Measurements from ENCODE around the gene HP1BP3. TPM values are rescaled to one million over a fixed set of nuclear protein-coding genes. Genes with fewer than 3 reads are reported as not detected.
A peak's percentile ranks its signal among the peaks of the same experiment; 100 is the strongest.

The HP1BP3 gene
- total RNA-seq, 1 donor, result 279 TPM

DNA sequence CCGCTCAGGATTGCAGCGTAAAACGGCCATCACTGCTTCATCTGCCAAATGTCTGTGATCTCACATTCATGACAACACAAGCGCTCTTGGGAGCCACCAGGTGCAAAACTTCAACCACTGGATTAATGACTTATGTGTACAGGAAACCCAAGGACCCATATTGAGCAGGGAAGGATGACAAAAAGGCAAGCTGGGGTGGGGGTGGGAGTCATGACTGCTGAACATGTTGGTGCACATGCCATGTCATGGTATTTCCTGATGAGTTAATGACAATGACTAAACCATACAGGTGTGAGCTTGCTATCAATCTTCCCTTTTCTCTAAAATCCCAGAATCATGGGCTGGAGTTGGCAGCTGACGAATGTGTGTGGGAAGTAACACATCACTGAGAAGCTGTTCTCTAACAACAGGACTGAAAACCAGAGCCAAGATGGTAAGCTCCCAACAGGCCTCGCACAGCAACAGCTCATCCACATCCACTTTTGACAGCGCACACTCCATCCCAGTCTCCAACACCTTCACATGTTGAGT, 51.5 kb downstream of the HP1BP3 start:
- H3K9me3 ChIP-seq (ENCODE audit: low read depth, low read length), result no peaks in the 10 kb centered on the region
- peaks cover 21% of the 10 kb centered on the region for H3K27me3 ChIP-seq (ENCODE audit: insufficient read depth, low read length)
- peaks cover 20% of the 10 kb centered on the region for H3K4me1 ChIP-seq (ENCODE audit: insufficient read depth, low read length)
- no peak overlapping the region for H3K4me3 ChIP-seq (ENCODE audit: low read length)

DNA sequence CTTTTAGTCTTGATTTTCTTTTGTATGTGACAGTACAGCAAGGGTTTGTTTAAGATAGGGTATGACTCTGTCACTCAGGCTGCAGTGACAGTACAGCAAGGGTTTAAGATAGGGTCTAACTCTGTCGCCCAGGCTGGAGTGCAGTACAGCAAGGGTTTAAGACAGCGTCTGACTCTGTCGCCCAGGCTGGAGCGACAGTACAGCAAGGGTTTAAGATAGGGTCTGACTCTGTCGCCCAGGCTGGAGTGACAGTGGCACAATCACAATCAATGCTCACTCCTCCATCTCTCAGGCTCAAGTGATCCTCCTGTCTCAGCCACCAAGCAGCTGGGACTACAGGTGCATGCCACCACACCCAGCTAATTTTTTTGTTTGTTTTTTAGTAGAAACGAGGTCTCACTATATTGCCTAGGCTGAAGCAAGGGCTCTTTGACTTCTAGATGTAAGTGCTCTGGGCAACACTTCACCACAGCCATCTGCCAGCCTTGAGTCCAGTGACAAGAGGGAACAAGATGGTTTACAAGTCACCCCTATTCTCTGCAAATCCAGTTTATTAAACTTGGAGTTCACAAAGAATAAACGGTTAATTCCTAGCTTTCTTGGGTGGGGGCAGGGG, 53.6 kb downstream of the HP1BP3 start:
- Histone ChIP-seq H3K27me3 (ENCODE audit: insufficient read depth, low read length) (peaks cover 37% of the 10 kb centered on the region), H3K9me3 (ENCODE audit: low read depth, low read length) (no peaks in the 10 kb centered on the region), H3K4me3 (ENCODE audit: low read length) (no peak overlapping the region), H3K4me1 (ENCODE audit: insufficient read depth, low read length) (peaks cover 20% of the 10 kb centered on the region)

DNA sequence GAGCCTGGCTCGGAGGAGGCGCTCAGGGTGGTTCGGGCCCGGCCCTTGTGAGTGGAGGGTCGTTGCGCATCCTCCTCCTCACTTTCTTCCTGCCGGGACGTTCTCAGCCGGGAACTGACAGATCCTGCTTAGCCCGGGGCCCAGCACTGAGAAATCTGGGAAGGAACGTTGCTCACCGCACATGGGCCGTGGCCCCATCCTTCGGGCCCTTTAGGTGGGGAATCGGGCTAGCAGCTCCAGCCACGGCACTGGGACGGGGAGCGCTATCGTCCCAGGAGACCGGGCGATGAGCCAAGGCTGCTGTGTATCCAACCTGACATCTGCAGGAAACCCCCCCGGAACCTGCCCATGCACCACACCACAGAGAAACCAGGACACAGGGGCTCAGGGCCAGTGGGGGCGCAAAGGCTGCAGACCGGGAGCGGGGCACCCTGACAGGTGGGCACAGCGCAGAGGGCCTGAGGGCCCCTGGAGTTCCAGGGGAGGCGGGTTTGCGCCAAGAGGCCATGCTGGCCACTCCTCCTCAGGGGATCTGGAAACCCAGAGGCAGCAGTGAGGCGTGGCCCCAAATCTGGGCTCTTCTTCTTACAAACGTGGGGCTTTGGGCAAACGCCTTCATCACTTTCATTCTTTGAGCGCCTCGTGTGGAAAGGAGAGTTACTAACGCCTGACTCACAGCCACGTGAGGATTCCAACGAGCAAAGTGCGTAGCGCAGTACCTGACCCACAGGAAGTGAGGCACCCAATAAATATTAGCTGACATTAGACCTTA, 54.3 kb downstream of the HP1BP3 start, which contains the start of gene SH2D5:
SH2D5 (minus strand) TSS at position 116 of the 772 bp plus-strand sequence. CDS start 4,659 bp downstream, outside the sequence.
- peak within 1 kb of the TSS; percentile 36 for H3K4me3 ChIP-seq (ENCODE audit: low read length)
- no peaks in the 10 kb centered on the region for H3K9me3 ChIP-seq (ENCODE audit: low read depth, low read length)
- peaks cover 20% of the 10 kb centered on the region for H3K4me1 ChIP-seq (ENCODE audit: insufficient read depth, low read length)
- peaks cover 37% of the 10 kb centered on the region for H3K27me3 ChIP-seq (ENCODE audit: insufficient read depth, low read length)

DNA sequence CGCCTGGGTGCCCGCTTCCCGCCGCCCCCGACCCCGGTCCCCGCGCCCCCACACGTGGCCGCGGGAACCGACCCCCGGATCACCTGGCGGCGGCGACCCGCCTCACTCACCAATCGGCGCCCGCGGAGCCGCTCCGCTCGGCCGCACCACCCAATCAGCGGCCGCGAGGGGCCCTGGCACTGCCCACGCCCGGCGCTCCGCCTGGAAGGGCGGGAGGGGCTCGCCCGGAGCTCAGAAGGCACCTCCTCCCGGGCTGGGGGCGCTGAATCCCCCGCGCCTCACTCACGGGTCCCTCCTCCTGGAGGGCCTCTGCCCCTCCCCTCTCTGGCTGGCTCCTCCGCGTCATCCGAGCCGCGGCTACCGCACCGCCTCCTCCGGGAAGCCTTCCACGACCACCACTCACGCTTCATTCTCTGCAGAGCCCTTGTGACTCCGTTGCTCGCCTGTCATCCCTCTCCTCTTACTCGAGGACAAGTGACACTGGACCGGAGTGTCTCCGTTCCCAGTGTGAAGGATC, 55.0 kb downstream of the HP1BP3 start:
- Histone ChIP-seq H3K9me3 (ENCODE audit: low read depth, low read length) (no peaks in the 10 kb centered on the region), H3K4me1 (ENCODE audit: insufficient read depth, low read length) (peaks cover 20% of the 10 kb centered on the region), H3K4me3 (ENCODE audit: low read length) (peak overlapping the region; percentile 36), H3K27me3 (ENCODE audit: insufficient read depth, low read length) (peaks cover 37% of the 10 kb centered on the region)

DNA sequence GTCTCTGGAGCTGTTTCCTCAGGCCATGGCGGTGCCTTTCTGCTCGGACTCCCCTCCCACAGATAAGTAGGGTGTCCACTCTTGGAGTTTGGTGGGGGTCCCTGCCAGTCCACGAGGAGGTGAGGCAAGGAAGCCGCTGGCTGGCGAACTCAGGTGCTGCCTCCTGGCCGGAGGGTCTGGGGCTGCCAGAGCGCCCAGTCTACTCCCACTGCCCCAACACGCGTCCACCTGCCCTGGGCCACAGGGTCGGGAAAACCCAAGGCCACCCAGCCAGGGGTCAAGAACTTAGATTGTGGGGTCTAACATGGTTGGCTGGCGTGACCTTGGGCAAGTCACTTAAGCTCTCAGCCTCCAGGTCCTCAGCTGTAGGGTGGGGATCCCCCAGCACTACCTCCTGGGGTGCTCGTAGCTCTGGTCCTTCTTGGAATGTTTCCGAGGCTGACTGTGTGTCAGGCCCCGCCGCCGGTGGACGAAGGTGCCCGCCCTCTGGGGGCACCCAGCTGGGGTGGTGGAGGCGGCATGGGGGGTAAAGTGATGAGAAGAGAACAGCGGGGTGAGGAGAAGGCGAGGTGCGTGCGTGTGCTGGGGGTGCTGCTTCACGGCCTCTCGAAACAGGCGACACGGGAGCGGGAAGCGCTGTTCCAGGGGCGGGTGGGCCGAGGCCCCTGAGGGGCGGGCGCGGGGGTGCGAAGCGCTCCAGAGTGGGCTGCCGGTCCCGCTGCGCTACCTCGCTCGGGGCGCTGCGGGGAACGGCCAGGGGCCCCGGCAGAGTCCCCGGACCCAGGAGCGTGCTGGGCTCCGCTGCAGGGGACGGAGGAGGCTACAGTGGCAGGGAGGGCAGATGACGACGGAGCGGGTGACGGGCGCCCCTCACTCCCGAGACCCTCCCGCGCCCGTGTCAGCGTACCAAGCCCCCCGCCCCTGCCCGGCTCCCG, 55.8 kb downstream of the HP1BP3 start:
- Histone ChIP-seq H3K27me3 (ENCODE audit: insufficient read depth, low read length) (peaks cover 37% of the 10 kb centered on the region), H3K4me3 (ENCODE audit: low read length) (no peak overlapping the region), H3K9me3 (ENCODE audit: low read depth, low read length) (no peaks in the 10 kb centered on the region), H3K4me1 (ENCODE audit: insufficient read depth, low read length) (peaks cover 20% of the 10 kb centered on the region)

DNA sequence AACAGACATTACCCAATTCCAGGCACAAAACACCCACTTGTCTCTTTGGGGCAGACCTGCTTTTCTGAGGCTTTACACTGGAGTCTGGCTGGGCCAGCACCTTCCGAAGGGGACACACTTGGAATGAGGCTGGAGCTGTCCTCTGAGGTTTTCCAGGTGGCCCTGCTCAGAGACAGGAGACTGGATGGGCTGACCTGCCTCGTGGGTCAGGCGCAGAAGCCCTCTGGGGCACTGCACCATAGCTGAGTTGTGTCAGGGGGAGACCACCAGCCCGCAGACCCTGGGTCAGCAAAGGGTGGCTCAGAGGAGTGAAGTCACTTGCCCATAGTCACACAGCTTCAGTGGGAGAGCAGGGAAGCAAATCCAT, 56.4 kb downstream of the HP1BP3 start:
- Histone ChIP-seq H3K4me3 (ENCODE audit: low read length) (no peak overlapping the region), H3K27me3 (ENCODE audit: insufficient read depth, low read length) (peaks cover 37% of the 10 kb centered on the region), H3K4me1 (ENCODE audit: insufficient read depth, low read length) (peaks cover 20% of the 10 kb centered on the region), H3K9me3 (ENCODE audit: low read depth, low read length) (no peaks in the 10 kb centered on the region)

DNA sequence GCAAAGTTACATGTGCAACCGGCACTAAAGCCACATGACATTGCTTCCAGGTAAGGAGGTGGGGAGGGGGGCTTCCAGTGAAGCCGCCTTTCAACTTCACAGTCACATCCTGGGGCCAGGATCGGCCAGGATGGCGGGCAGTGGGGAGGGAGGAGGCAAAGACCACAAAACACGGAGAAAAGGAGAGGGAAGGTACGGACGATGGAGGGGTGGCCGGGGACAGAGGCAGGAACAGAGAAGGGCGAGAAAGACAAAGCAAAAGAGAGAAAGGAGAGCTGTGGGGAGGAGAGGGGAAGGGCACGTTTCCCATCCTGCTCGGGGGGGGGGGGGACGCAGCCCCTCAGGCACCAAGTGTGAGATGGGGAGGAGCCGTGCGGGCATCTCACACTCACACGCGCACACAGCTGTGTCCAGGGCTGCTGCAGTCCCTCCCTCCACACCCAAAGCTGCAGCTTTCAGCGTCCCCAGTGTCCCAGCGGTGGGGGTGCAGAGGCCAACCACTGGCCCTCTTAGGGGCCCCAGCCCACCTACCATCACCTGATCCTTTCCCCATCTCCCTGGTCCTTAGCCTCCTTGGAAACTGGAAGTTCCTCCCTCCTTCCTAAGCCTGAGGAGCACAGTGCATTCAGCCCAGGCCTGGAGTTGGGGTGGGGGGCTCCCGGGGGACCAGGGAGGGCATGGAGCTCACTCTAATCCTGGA, 57.0 kb downstream of the HP1BP3 start:
- Histone ChIP-seq H3K9me3 (ENCODE audit: low read depth, low read length) (no peaks in the 10 kb centered on the region), H3K4me1 (ENCODE audit: insufficient read depth, low read length) (peaks cover 20% of the 10 kb centered on the region), H3K4me3 (ENCODE audit: low read length) (no peak overlapping the region), H3K27me3 (ENCODE audit: insufficient read depth, low read length) (peaks cover 37% of the 10 kb centered on the region)

DNA sequence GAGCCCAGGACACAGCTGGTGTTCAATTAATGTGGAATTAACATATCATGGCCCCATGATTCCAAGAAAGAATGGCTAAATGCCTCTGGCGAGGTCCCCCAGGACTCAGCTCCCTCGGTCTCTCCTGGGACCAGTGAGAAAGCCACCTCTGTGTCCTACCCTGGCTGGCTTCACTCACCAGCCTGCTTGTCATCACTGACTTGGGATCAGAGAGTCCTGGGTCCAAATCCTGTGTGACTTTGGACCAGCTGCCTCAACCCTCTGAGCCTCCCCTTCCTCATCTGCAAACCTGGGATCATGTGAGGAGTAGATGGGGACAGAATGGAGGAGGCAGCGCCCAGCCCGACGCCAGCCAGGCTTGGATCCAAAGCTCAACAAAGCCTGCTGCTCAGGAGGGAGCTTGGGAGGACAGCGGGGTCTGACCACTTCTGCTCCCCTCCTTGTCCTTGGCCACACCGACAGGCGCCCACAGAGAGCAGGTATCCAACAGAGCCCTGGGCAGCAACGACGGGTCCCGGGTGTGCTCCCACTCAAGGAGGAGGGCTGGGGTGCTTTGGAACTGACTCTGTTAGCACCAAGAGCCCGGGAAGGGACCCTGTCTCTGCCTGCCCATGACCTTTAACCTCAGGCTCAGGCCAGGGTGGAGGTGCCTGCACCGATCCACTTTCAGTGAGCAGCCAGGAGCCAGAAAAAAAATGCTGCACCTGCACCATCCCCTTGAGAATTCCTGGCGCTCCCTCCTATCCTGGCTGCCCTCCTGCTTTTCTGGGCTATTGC, 57.8 kb downstream of the HP1BP3 start:
- H3K9me3 ChIP-seq (ENCODE audit: low read depth, low read length), result no peaks in the 10 kb centered on the region
- H3K27me3 ChIP-seq (ENCODE audit: insufficient read depth, low read length), result peaks cover 37% of the 10 kb centered on the region
- peaks cover 20% of the 10 kb centered on the region for H3K4me1 ChIP-seq (ENCODE audit: insufficient read depth, low read length)
- H3K4me3 ChIP-seq (ENCODE audit: low read length), result no peak overlapping the region

DNA sequence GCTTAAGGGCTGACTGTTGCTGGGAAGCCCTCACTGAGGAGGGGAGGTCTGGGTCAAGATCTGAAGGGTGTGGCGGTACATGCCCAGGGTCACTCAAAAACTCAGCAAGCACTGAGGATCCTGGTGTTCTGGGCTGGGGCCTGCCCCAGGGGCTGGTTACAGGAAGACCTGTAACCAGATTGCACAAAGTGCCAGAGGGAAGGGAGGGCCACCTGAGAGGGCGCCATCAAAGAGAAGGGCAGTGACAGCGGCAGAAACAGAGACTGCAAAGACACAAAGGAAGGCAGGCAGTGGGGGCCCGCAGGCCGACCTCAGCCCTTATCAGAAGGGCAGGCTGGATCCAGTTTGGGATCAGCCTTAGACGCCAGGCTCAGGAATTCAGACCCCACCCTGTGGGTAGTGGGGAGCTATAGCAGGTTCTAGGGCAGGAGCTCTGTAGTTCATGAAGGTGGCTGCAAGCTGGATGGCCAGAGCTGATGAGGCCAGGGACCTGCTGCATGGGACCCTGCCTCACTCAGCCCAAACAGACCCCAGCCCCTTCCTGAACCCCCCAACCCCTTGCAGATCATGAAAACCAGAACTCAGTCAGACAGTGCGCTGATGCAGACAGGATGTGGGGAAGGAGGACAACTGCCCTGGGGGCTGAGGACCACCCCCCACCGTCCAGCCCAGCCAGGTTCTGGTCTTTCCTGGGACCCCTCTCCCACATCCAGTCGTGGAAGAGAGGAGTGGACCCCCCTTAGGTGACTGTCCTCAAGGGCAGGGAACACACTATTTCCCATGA, 58.5 kb downstream of the HP1BP3 start:
- H3K9me3 ChIP-seq (ENCODE audit: low read depth, low read length), result no peaks in the 10 kb centered on the region
- no peak overlapping the region for H3K4me3 ChIP-seq (ENCODE audit: low read length)
- peaks cover 19% of the 10 kb centered on the region for H3K4me1 ChIP-seq (ENCODE audit: insufficient read depth, low read length)
- peaks cover 36% of the 10 kb centered on the region for H3K27me3 ChIP-seq (ENCODE audit: insufficient read depth, low read length)

DNA sequence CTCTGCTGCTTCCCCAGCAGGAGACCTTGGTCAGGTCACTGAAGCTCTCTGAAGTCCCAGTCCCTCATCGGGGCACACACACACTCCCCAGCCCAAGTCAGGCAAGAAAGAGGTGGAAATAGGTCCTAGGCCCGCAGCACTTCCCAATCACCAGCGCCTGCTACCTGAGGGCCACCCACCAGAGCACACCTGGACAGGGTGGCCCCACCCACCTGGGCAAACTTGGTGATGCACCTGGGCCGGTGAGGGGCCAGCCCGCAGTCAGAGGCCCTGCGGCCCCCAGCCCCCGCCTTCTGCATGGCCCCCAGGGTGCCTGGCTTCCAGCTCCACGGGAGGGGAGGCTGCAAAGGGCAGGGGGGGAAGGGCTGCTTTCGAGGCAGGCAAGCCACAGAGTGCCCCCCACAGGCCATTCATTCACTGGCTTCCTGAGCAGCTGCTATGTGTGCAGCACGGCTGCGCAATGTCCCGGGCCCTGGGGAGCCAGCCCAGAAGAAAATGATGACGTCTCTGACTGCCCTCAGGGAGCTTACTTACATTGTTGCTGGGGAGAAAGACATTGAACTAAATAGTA, 59.3 kb downstream of the HP1BP3 start:
- Histone ChIP-seq H3K27me3 (ENCODE audit: insufficient read depth, low read length) (peaks cover 31% of the 10 kb centered on the region), H3K9me3 (ENCODE audit: low read depth, low read length) (no peaks in the 10 kb centered on the region), H3K4me1 (ENCODE audit: insufficient read depth, low read length) (peaks cover 12% of the 10 kb centered on the region), H3K4me3 (ENCODE audit: low read length) (no peak overlapping the region)

DNA sequence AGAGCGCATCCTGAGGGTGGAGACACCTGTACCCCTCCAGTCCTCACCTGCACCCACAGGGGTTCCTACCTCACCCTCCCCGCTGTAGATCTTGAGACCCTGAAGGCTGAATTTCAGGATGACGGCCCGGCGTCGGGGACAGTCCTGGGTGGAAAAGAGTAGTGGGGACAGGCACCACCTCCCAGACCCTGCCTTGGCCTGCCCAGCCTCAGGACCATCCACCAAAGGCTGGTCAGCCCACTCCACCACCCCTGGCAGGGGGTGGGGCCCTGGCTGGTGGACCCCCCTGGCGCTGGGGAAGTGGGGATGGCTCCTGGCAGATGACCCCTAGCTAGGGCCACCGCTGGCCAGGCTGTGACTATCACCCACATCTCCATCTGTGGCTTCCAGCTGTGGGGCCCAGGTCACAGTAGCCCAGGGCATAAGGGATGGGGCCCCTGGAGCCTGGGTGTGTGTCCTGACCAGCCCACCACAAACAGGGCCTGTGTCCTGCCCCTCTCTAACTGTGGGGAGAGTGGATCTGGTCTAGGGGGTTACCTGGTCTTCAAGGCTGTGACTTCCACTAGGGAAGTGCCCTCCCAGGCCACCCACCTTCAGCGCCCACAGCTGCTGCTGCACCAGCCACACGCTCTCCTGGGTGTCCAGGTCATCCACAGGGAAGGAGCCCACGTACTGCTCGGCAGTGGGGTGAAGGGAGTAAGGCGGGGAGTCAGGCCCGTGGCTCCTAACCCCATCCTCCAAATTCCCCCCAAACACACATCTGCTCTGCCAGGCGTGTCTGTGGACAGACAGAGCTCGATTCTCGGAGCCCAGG, 60.0 kb downstream of the HP1BP3 start:
- H3K27me3 ChIP-seq (ENCODE audit: insufficient read depth, low read length), result peaks cover 24% of the 10 kb centered on the region
- H3K9me3 ChIP-seq (ENCODE audit: low read depth, low read length), result no peaks in the 10 kb centered on the region
- no peak overlapping the region for H3K4me3 ChIP-seq (ENCODE audit: low read length)
- H3K4me1 ChIP-seq (ENCODE audit: insufficient read depth, low read length), result peaks cover 5% of the 10 kb centered on the region
